GM23248 (cell line): ENCODE results near the gene CHST11.

ENCODE experiments used
- EZH2 ChIP-seq: fragments of 200-600 bp; sonication (generic); IDR thresholded peaks from 2 replicates; pipeline ENCODE4 v1.6.1; 2018; ENCODE audit warnings: antibody characterized with exemption, mild to moderate bottlenecking; ENCODE audit not compliant: insufficient read depth, poor library complexity, severe bottlenecking
- EZH2phosphoT487 ChIP-seq: fragments of 200-600 bp; sonication (generic); IDR thresholded peaks from 2 replicates; pipeline ENCODE4 v1.6.1; 2018; ENCODE audit warnings: antibody characterized with exemption, moderate library complexity, mild to moderate bottlenecking, low read depth; ENCODE audit not compliant: insufficient read depth

- TF ChIP-seq EZH2 (no peak), EZH2phosphoT487 (no peak)
Observed at GRCh38 chr12:104469523-104469922, 12.8 kb downstream of the CHST11 start.
